Fibroblast of mammary gland (primary cell): Measurements from ENCODE around the gene SLC25A45.
A peak's percentile ranks its signal among the peaks of the same experiment; 100 is the strongest.
"Not testable (repeated sequence)": the region's sequence is repeated elsewhere in the genome, so short reads cannot be mapped to it uniquely, and the experiment has no call there.

Source experiments
- DNase-seq: peaks from one replicate; pipeline ENCODE4 v3.0.0-alpha.2; 2010; ENCODE audit warnings: low read depth
- H3K4me3 ChIP-seq: 2 replicates; pipeline ENCODE4 v1.5.1; 2011; ENCODE audit warnings: low read depth, mild to moderate bottlenecking, low read length, moderate library complexity; ENCODE audit not compliant: control insufficient read depth
- TF ChIP-seq, protein P1 (sequence below): conservative IDR thresholded peaks from 2 replicates; pipeline ENCODE4 v1.5.1; 2011; ENCODE audit warnings: low read depth, low read length, inconsistent platforms; ENCODE audit not compliant: control insufficient read depth, insufficient read depth

The SLC25A45 gene

GRCh38 chr11:65416841-65417701 is 34.6 kb upstream of the SLC25A45 start:
- peak; percentile 14 for DNase-seq

DNA sequence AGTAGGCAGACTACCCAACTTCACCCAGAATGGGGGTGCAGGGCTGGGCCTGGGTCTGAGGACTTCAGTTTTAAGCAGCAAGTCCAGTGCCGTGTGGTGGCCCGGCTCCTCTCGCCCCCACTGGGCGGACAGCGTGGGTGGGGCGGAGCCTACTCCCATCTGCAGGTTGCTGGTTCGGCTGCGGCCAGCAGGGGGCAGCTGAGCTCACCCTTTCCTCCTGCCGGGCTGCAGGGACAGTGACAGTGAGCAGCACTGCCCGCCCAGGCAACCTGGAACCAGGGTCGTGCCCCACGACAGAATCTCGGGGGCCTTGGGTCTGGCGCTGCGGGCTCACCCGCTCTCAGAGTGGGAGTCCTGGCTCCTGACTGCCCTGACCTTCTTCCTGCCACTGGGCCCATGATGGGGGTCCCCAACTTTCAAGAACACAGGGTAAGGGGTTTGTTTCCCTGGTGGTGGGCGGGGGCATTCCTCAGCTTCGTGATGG is 33.9 kb upstream of the SLC25A45 start:
- TF ChIP-seq, protein P1, sequence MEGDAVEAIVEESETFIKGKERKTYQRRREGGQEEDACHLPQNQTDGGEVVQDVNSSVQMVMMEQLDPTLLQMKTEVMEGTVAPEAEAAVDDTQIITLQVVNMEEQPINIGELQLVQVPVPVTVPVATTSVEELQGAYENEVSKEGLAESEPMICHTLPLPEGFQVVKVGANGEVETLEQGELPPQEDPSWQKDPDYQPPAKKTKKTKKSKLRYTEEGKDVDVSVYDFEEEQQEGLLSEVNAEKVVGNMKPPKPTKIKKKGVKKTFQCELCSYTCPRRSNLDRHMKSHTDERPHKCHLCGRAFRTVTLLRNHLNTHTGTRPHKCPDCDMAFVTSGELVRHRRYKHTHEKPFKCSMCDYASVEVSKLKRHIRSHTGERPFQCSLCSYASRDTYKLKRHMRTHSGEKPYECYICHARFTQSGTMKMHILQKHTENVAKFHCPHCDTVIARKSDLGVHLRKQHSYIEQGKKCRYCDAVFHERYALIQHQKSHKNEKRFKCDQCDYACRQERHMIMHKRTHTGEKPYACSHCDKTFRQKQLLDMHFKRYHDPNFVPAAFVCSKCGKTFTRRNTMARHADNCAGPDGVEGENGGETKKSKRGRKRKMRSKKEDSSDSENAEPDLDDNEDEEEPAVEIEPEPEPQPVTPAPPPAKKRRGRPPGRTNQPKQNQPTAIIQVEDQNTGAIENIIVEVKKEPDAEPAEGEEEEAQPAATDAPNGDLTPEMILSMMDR, result peak; percentile 81
- DNase-seq, result peak; percentile 76
- H3K4me3 ChIP-seq, result peak overlapping the region; percentile 24

More at GRCh38 chr11:65416841-65417701, 34.6 kb upstream of the SLC25A45 start:
- H3K4me3 ChIP-seq, result peak overlapping the region; percentile 24
- TF ChIP-seq, protein P1, result no peak

DNA sequence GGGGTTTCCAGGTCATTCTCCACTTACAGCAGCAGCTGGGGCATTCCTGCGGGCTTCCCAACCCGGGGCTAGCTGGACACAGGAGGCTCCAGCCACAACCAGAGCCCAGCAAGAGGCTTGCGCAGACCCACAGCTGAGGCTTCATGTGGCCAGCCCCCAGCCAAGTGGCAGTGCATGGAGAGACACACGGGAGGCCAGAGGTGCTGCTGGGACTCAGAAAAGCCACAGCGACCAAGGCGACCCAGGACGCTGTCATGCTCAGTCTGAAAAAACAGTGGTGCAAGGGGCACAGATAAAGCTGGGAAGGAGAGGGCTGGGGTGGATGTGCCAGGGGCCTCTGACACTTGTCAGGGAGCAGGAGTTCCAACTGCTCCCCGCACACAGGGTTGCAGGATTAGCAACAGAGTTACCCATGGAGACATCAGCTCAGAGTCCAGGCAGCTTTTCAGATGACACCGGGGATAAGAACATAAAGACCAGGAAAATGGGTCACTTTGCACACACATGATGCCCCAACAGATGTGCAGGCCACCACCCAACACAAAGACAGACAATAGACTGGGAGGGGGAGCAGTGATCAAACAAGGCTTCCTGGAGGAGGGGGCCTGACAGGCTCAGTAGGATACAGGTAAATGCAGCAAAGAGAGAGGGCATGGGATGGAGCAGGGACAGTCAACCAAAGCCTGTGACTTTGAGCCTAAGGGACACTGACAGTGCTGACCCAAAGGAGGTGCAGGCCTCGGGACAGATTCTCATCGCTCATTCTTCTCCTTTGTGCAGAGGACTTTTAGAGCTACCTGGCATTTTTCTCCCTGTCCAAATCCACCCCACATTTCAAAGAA is 33.3 kb upstream of the SLC25A45 start:
- no peak for DNase-seq
- no peak overlapping the region for H3K4me3 ChIP-seq
- TF ChIP-seq, protein P1, result no peak

DNA sequence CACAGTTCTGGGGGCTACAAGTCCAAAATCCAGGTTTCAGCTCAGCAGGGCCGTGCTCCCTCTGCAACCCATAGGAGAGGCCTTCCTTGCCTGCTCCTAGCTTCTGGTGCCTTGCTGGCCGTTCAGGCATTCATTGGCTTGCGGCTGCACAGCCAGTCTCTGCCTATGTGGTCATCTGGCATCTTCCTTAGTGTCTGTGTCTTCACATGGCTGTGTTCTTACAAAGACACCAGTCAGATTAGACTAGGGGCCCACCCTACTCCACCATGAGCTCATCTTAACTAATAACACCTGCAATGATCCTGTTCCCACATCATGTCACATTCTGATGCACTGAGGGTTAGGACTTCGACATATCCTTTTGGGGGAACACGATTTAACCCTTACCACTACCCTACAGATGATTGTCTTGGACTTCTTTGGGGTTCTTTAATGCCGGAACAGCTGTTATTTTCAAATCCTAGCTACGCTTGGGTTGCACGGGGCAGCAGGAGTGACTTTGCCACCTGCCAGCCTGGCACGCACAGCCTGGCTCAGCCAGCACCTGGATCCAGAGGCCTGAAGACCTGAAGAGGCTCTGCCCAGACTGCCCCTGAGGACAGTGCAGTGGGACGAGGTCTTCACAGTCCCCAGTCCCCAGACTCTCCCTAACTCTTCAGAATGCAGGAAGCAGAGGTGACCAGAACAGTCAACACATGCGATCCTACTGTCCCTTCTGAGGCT is 32.5 kb upstream of the SLC25A45 start:
- no peak overlapping the region for H3K4me3 ChIP-seq
- DNase-seq, result peak; percentile 74
- TF ChIP-seq, protein P1, result no peak

DNA sequence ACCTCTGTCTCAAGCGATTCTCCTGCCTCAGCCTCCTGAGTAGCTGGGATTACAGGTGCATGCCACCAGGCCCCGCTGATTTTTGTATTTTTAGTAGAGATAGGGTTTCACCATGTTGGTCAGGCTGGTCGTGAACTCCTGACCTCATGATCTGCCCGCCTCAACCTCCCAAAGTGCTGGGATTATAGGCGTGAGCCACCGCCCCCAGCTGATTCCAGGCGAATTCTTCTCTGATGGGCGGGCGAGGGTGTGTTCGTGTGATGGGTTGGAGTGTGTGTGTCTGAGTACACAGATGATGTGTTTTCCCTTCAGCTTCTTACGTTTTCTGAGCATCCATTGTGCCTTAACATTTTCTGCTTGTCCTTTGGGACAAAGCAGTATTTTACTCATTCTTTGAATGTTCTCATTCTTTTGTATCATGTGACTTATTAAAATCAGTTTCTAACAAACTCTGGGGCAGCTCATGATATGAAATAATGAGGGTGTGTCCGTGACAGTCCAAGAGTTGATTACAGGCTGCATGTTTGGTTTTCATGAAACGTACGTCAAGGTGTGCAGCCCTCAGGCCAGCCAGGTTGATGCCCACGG is 30.7 kb upstream of the SLC25A45 start:
- DNase-seq, result not testable (repeated sequence)

GRCh38 chr11:65412271-65413076 is 30.0 kb upstream of the SLC25A45 start:
- DNase-seq, result no peak
- TF ChIP-seq, protein P1, result no peak
- no peak overlapping the region for H3K4me3 ChIP-seq

More for the DNA sequence above, 30.7 kb upstream of the SLC25A45 start:
- H3K4me3 ChIP-seq, result not testable (repeated sequence)
